Subcutaneous adipose tissue (tissue), 4 donors: Measurements from ENCODE around the gene LSP1. TPM values are rescaled to one million over a fixed set of nuclear protein-coding genes. Genes with fewer than 3 reads are reported as not detected.

Experiments
- CTCF ChIP-seq: fragments of 450-650 bp; IDR thresholded peaks from one replicate; pipeline ENCODE4 v1.5.1; 2016; ENCODE audit warnings: low read depth, mild to moderate bottlenecking, control low read depth, antibody characterized with exemption, moderate library complexity
- total RNA-seq, 4 donors: library from RNA; depleted of rRNA; stranded (reverse); fragments of >200 nt; gene quantifications; one replicate each; pipeline ENCODE4 v1.1.0, GENCODE V29; 2016

Gene LSP1
- total RNA-seq, 4 donors from 2014 or later: 15.8 to 196 (median 73.4) TPM

DNA sequence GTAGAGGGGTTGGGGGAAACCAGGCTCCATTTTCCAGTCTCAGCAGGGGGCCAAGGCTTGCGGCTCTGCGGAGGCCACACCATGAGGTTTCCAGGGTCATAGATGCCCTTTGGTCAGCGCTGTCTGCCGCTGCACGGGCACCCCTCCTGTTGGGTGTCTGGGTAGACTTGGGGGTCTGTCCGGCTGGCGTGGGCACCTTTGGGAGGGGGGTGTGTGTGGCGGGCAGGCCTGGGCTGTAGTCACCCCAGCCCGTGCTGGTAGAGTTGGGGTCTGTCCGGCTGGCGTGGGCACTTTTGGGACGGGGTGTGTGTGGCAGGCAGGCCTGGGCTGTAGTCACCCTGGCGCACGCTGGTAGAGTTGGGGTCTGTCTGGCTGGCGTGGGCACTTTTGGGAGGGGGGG lies 18.6 kb downstream of the LSP1 start:
- TF ChIP-seq CTCF: no peak

- TF ChIP-seq CTCF: no peak
These were observed 19.5 kb downstream of the LSP1 start for GRCh38 chr11:1872267-1872985.

DNA sequence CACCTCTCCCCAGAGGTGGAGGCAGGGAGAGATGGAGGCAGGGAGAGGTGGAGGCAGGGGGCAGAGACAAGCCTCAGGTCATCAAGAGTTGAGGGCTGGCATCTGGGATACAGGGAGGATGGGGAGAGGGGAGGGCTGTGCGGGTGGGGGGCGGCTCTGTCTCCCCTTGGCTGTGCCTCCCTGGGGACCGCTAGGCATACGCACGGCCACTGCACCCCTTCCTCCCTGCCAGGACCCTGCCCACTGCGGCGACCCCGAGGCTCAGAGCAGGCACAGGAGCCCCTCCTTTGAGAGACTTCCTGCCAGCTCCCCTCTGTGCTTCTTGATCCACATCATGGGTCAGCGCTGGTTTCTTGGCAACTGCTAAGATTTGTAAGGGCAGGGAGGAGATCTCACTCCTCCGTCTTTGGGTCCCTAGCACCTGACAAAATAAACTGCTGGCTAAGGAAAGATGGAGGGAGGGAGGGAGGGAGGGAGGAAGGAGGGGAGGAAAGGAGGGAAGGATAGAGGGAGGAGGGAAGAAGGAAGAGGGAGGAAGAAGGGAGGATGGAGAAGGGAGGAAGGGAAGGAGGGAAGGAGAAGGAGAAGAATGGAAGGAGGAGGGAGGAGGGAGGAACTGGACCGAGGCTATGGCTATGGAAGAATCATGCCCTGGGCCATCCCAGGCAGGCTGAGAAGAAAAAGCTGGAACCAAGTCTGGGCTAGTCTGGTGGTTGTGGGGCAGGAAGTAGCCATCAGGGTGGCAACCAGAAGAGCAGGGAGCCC lies 20.3 kb downstream of the LSP1 start:
- no peak for TF ChIP-seq CTCF

DNA sequence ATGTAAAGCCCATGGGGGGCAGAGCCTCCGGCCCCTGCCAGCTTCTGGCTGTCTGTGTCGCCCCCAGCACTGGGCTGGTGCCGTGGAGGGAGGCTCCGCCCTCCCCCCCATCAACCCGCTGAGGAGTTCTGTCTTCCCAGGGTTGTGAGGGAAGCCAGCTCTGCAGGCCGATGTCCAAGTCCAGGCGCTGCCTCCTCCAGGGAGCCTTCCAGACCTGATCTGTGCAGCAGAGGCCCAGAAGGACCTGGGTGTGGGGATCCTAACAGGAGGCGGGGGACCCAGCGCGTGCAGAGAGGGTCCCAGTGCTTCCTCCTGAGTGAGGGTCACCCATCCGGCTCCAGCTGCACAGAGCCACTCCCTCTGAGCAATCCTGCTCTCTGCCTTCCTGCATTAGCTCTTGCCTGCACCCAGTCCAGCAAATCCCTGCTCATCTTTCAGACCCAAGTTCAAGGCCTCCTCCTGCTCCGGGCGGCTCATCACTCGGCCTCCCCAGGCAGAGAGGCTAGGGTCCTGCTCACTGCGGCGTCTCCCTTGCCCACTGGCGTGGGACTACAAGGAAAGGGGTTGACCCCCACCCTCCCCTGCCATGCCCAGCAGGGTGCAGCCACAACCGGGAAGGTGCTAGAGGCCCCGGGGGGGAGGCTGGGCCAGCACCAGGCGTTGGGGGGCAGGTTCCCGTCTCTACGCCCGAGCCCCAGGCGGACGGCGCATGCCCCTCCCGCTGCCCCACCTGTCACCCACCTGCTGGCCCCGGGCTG lies 22.4 kb downstream of the LSP1 start:
- no peak for TF ChIP-seq CTCF

- no peak for TF ChIP-seq CTCF
These were observed 23.6 kb downstream of the LSP1 start for GRCh38 chr11:1876361-1877063.

GRCh38 chr11:1877211-1878136 lies 24.6 kb downstream of the LSP1 start:
- no peak for TF ChIP-seq CTCF
